ENCODE measurements around the gene PWWP2B.
"Not testable (repeated sequence)": the region's sequence is repeated elsewhere in the genome, so short reads cannot be mapped to it uniquely, and the experiment has no call there.

- TF ChIP-seq, protein P1, sequence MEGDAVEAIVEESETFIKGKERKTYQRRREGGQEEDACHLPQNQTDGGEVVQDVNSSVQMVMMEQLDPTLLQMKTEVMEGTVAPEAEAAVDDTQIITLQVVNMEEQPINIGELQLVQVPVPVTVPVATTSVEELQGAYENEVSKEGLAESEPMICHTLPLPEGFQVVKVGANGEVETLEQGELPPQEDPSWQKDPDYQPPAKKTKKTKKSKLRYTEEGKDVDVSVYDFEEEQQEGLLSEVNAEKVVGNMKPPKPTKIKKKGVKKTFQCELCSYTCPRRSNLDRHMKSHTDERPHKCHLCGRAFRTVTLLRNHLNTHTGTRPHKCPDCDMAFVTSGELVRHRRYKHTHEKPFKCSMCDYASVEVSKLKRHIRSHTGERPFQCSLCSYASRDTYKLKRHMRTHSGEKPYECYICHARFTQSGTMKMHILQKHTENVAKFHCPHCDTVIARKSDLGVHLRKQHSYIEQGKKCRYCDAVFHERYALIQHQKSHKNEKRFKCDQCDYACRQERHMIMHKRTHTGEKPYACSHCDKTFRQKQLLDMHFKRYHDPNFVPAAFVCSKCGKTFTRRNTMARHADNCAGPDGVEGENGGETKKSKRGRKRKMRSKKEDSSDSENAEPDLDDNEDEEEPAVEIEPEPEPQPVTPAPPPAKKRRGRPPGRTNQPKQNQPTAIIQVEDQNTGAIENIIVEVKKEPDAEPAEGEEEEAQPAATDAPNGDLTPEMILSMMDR (IDR thresholded peaks at IDR 0.05; ENCODE audit: insufficient read depth, low read length, poor library complexity, severe bottlenecking) = peak; percentile 31
- not testable (repeated sequence) for TF ChIP-seq EZH2phosphoT487 (conservative IDR thresholded peaks at IDR 0.05; ENCODE audit: low read length)
Observed at GRCh38 chr10:132352462-132353308, 44.3 kb upstream of the PWWP2B start.

Measured in SU-DHL-6 (cell line).